ENCODE measurements around the gene NUP93. TPM values are rescaled to one million over a fixed set of nuclear protein-coding genes. Genes with fewer than 3 reads are reported as not detected.

Gene NUP93
- total and polyA plus RNA-seq, 2 donors (not counting 3 experiments of a cell fraction or from before 2014, with no cell fraction given) = 62.3 to 124 TPM

DNA sequence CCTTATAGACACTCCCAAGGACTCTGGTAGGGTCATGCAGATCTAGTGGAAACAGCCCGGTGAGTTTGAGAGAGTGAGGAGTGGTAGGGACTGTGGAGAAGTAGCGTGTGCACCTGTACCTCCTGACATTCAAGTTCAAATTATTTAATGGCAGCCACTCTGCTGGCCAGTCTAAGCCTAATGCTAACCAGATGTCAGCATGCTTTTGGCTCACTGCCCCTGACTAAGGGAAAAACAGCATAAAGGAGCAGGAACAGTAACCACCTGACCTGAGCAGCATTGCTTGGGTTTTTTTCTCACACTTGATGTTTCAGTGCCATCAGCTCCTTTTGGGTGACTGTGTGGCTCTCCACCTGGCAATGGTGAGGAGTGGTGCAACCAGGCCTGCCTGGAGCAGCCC is 111.3 kb downstream of the NUP93 start:
- Histone ChIP-seq H3K9me1 (replicated peaks; ENCODE audit: control insufficient read depth, extremely low read depth, insufficient read depth, low read length) (no peaks in the 10 kb centered on the region), H3K4me3 (replicated peaks in 1 of 3; ENCODE audit: insufficient read depth in 1 of 3, low read depth in 1 of 3, low read length in 3 of 3) (no peak overlapping the region), H3K4me2 (ENCODE audit: insufficient read depth, low read length) (no peak overlapping the region), H3K9ac (replicated peaks; ENCODE audit: extremely low read depth, insufficient read depth, low read length) (no peak overlapping the region), H3K27ac (ENCODE audit: insufficient read depth, low read depth, low read length) (no peak overlapping the region), H3K4me1 (ENCODE audit: control insufficient read depth, extremely low read depth, insufficient read depth, low read length) (peaks cover 14% of the 10 kb centered on the region), H3K79me2 (ENCODE audit: control insufficient read depth, insufficient read depth, low read length) (no peaks in the 10 kb centered on the region), H3K27me3 (ENCODE audit: control insufficient read depth in 2 of 2, insufficient read depth in 2 of 2, low read length in 2 of 2) (no peaks in the 10 kb centered on the region), H2AFZ (ENCODE audit: low read depth, low read length) (no peak overlapping the region), H4K20me1 (replicated peaks; ENCODE audit: control insufficient read depth, extremely low read depth, insufficient read depth, low read length) (no peaks in the 10 kb centered on the region), H3K36me3 (ENCODE audit: control insufficient read depth in 2 of 2, extremely low read depth in 1 of 2, insufficient read depth in 2 of 2, low read length in 2 of 2) (peaks cover 18 to 21% of the 10 kb centered on the region in 2 experiments), H3K9me3 (replicated peaks; ENCODE audit: control insufficient read depth, insufficient read depth, low read length) (no peaks in the 10 kb centered on the region)
- dilution Hi-C loops (cut with MboI; ENCODE audit: extremely low pct_ligation_motif_present, low sequenced_read_pairs) = no loop called here
- intact Hi-C loops (cut with micrococcal nuclease) = no loop called here
- DNase-seq (ENCODE audit: low read depth, low spot score) (no peak), FAIRE-seq (no peak)
- ChIA-PET POLR2A (no interaction called here), CTCF (interaction anchor here (1.5 to 7.3 kb wide), 2 partner anchors 9 to 47 kb away, joined by 4 to 47 read pairs; no protein-coding TSS in a partner anchor)
- BruUV-seq (replicated peaks) = no TSS peak
- no peak for TF ChIP-seq POLR2A (IDR thresholded peaks at IDR 0.05; ENCODE audit: low read depth, low read length)
- TF ChIP-seq EZH2 (IDR thresholded peaks at IDR 0.05; ENCODE audit: borderline replicate concordance, low read depth, low read length, severe bottlenecking) = no peak
- no peak for TF ChIP-seq JUN (IDR thresholded peaks at IDR 0.05; ENCODE audit: borderline replicate concordance, insufficient read depth, insufficient read length, low read depth)
- TF ChIP-seq POLR2AphosphoS5 (IDR thresholded peaks at IDR 0.05; ENCODE audit: insufficient read depth, low read depth, low read length) = no peak
- TF ChIP-seq GATA2 (IDR thresholded peaks at IDR 0.05; ENCODE audit: insufficient read depth, insufficient read length, low read depth, low read length) = no peak
- no peak for TF ChIP-seq MYC (IDR thresholded peaks at IDR 0.05; ENCODE audit: low read depth, low read length)
- no peak for TF ChIP-seq FOS (IDR thresholded peaks at IDR 0.05; ENCODE audit: borderline replicate concordance, insufficient read depth, low read length)

DNA sequence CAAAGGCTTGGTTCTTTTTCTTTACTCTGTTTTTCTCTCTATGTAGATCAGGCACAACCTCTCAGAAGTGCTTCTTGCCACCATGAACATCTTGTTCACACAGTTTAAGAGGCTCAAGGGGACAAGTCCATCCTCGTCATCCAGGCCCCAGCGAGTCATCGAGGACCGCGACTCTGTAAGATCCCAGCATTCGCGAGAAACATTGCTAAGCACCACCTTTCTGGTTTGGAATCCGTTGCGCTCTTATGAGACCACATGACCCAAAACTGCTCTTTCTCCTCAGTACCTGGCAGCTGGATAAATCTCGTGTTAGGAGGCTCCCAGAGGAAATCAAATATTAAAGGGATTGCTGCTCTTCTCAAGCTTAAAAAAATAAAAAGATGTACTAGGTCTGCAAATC is 111.7 kb downstream of the NUP93 start:
- intact Hi-C loops (cut with micrococcal nuclease) = no loop called here
- CTCF ChIA-PET = interaction anchor here (0.6 to 7.3 kb wide), 3 partner anchors 9 to 48 kb away, joined by 3 to 47 read pairs (median 4); no protein-coding TSS in a partner anchor

More for the DNA sequence above, 111.7 kb downstream of the NUP93 start:
- dilution Hi-C loops (cut with MboI; ENCODE audit: extremely low pct_ligation_motif_present, low sequenced_read_pairs) = no loop called here
- no peak overlapping the region for H3K4me3 ChIP-seq (replicated peaks in 1 of 3; ENCODE audit: insufficient read depth in 1 of 3, low read depth in 1 of 3, low read length in 3 of 3)
- POLR2A ChIA-PET = no interaction called here
- H3K27ac ChIP-seq (ENCODE audit: insufficient read depth, low read depth, low read length) = no peak overlapping the region
- no peak overlapping the region for H2AFZ ChIP-seq (ENCODE audit: low read depth, low read length)
- no peaks in the 10 kb centered on the region for H3K27me3 ChIP-seq (ENCODE audit: control insufficient read depth in 2 of 2, insufficient read depth in 2 of 2, low read length in 2 of 2)
- H3K9me3 ChIP-seq (replicated peaks; ENCODE audit: control insufficient read depth, insufficient read depth, low read length) = no peaks in the 10 kb centered on the region
- H3K4me1 ChIP-seq (ENCODE audit: control insufficient read depth, extremely low read depth, insufficient read depth, low read length) = peaks cover 14% of the 10 kb centered on the region
- no peak for DNase-seq (ENCODE audit: low read depth, low spot score)
- no peak for FAIRE-seq
- H3K4me2 ChIP-seq (ENCODE audit: insufficient read depth, low read length) = no peak overlapping the region
- no peaks in the 10 kb centered on the region for H3K9me1 ChIP-seq (replicated peaks; ENCODE audit: control insufficient read depth, extremely low read depth, insufficient read depth, low read length)
- H3K9ac ChIP-seq (replicated peaks; ENCODE audit: extremely low read depth, insufficient read depth, low read length) = no peak overlapping the region
- H3K36me3 ChIP-seq (ENCODE audit: control insufficient read depth in 2 of 2, extremely low read depth in 1 of 2, insufficient read depth in 2 of 2, low read length in 2 of 2) = peaks cover 15 to 19% of the 10 kb centered on the region in 2 experiments
- no peaks in the 10 kb centered on the region for H3K79me2 ChIP-seq (ENCODE audit: control insufficient read depth, insufficient read depth, low read length)
- BruUV-seq (replicated peaks) = no TSS peak
- no peaks in the 10 kb centered on the region for H4K20me1 ChIP-seq (replicated peaks; ENCODE audit: control insufficient read depth, extremely low read depth, insufficient read depth, low read length)
- TF ChIP-seq, protein P1, sequence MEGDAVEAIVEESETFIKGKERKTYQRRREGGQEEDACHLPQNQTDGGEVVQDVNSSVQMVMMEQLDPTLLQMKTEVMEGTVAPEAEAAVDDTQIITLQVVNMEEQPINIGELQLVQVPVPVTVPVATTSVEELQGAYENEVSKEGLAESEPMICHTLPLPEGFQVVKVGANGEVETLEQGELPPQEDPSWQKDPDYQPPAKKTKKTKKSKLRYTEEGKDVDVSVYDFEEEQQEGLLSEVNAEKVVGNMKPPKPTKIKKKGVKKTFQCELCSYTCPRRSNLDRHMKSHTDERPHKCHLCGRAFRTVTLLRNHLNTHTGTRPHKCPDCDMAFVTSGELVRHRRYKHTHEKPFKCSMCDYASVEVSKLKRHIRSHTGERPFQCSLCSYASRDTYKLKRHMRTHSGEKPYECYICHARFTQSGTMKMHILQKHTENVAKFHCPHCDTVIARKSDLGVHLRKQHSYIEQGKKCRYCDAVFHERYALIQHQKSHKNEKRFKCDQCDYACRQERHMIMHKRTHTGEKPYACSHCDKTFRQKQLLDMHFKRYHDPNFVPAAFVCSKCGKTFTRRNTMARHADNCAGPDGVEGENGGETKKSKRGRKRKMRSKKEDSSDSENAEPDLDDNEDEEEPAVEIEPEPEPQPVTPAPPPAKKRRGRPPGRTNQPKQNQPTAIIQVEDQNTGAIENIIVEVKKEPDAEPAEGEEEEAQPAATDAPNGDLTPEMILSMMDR (IDR thresholded peaks at IDR 0.05; ENCODE audit: extremely low read depth in 1 of 2, insufficient read depth in 1 of 2, low read depth in 1 of 2, low read length in 2 of 2) = no peak
- TF ChIP-seq POLR2AphosphoS5 (IDR thresholded peaks at IDR 0.05; ENCODE audit: insufficient read depth, low read depth, low read length) = no peak
- TF ChIP-seq JUN (IDR thresholded peaks at IDR 0.05; ENCODE audit: borderline replicate concordance, insufficient read depth, insufficient read length, low read depth) = no peak
- TF ChIP-seq GATA2 (IDR thresholded peaks at IDR 0.05; ENCODE audit: insufficient read depth, insufficient read length, low read depth, low read length) = no peak
- no peak for TF ChIP-seq EZH2 (IDR thresholded peaks at IDR 0.05; ENCODE audit: borderline replicate concordance, low read depth, low read length, severe bottlenecking)
- TF ChIP-seq, protein P2, sequence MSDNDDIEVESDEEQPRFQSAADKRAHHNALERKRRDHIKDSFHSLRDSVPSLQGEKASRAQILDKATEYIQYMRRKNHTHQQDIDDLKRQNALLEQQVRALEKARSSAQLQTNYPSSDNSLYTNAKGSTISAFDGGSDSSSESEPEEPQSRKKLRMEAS (IDR thresholded peaks at IDR 0.05; ENCODE audit: insufficient read depth, insufficient read length) = no peak
